Endothelial cell of umbilical vein (primary cell): ENCODE results near the gene MRPL55. TPM values are rescaled to one million over a fixed set of nuclear protein-coding genes. Genes with fewer than 3 reads are reported as not detected.

Experiments
- BruUV-seq: library from RNA; stranded (reverse); fragments of 400-500 nt; replicated peaks from 2 replicates; lab custom pipeline; 2021; lab: Mats Ljungman, UMichigan
- CTCF ChIA-PET: fragments of 300-600, 350-600 bp; sonication (Branson Sonifier 250); formaldehyde crosslinking; loops from one replicate; lab custom pipeline; 2021; ENCODE audit warnings: antibody characterized with exemption, inconsistent platforms; lab: Charles Lee
- POLR2A ChIA-PET: fragments of 300-600, 350-600 bp; sonication (Branson Sonifier 250); formaldehyde crosslinking; loops from one replicate; lab custom pipeline; 2021; ENCODE audit warnings: antibody characterized with exemption, inconsistent platforms; lab: Charles Lee
- DNase-seq: peaks from one replicate; pipeline ENCODE4 v3.0.0-alpha.2; 2011; ENCODE audit warnings: low read depth, low spot score
- FAIRE-seq: peaks from 2 replicates; lab custom pipeline; 2011; peaks lifted over from hg19 to GRCh38; lab: Jason Lieb, UNC
- H2AFZ ChIP-seq: 2 replicates; pipeline ENCODE4 v1.6.0; 2012; ENCODE audit warnings: low read depth, low read length, control low read depth, inconsistent platforms
- H3K27ac ChIP-seq: 2 replicates; pipeline ENCODE4 v1.5.1; 2011; ENCODE audit warnings: low read depth, mild to moderate bottlenecking, control low read depth, low read length, moderate library complexity; ENCODE audit not compliant: insufficient read depth
- H3K27me3 ChIP-seq, 2 experiments: 2 replicates each; pipeline versions ENCODE4 v1.6.0 to v1.6.1; 2011; ENCODE audit warnings: low read length in 2 of 2, mixed read lengths in 1 of 2; ENCODE audit not compliant: control insufficient read depth in 2 of 2, insufficient read depth in 2 of 2
- H3K36me3 ChIP-seq, 2 experiments: 2 replicates in 1 of 2; 3 replicates in 1 of 2; pipeline ENCODE4 v1.5.1; 2011; ENCODE audit warnings: low read length in 2 of 2, mild to moderate bottlenecking in 1 of 2, moderate library complexity in 1 of 2; ENCODE audit not compliant: control insufficient read depth in 2 of 2, insufficient read depth in 2 of 2; ENCODE audit errors: extremely low read depth in 1 of 2
- H3K4me1 ChIP-seq: 3 replicates; pipeline ENCODE4 v1.5.1; 2011; ENCODE audit warnings: mild to moderate bottlenecking, low read length; ENCODE audit not compliant: control insufficient read depth, insufficient read depth; ENCODE audit errors: extremely low read depth
- H3K4me2 ChIP-seq: 2 replicates; pipeline ENCODE4 v1.6.1; 2011; ENCODE audit warnings: low read length, control low read depth, mixed read lengths; ENCODE audit not compliant: insufficient read depth
- H3K4me3 ChIP-seq, 3 experiments: fragments of 200-600 bp in 1 of 3; sonication (generic), shearing (Covaris generic) in 1 of 3; replicated peaks in 1 of 3; 2 replicates each; pipeline ENCODE4 v1.5.1; 2011 to 2016; ENCODE audit warnings: control low read depth in 3 of 3, low read length in 3 of 3, mild to moderate bottlenecking in 2 of 3, inconsistent platforms in 1 of 3, low read depth in 1 of 3, moderate library complexity in 1 of 3; ENCODE audit not compliant: insufficient read depth in 1 of 3
- H3K79me2 ChIP-seq: 2 replicates; pipeline ENCODE4 v1.6.0; 2012; ENCODE audit warnings: low read length, inconsistent platforms; ENCODE audit not compliant: control insufficient read depth, insufficient read depth
- H3K9ac ChIP-seq: replicated peaks from 2 replicates; pipeline ENCODE3; 2011; ENCODE audit warnings: low read length, control low read depth; ENCODE audit not compliant: insufficient read depth; ENCODE audit errors: extremely low read depth
- H3K9me1 ChIP-seq: replicated peaks from 3 replicates; pipeline ENCODE4 v1.6.0; 2011; ENCODE audit warnings: mild to moderate bottlenecking, low read length; ENCODE audit not compliant: control insufficient read depth, insufficient read depth; ENCODE audit errors: extremely low read depth
- H3K9me3 ChIP-seq: replicated peaks from 2 replicates; pipeline ENCODE4 v1.5.1; 2012; ENCODE audit warnings: low read length, inconsistent platforms; ENCODE audit not compliant: control insufficient read depth, insufficient read depth
- H4K20me1 ChIP-seq: replicated peaks from 2 replicates; pipeline ENCODE3; 2011; ENCODE audit warnings: mild to moderate bottlenecking, low read length; ENCODE audit not compliant: control insufficient read depth, insufficient read depth; ENCODE audit errors: extremely low read depth
- EZH2 ChIP-seq: IDR thresholded peaks from 2 replicates; pipeline ENCODE4 v1.6.1; 2012; ENCODE audit warnings: borderline replicate concordance, low read depth, mild to moderate bottlenecking, moderate library complexity, low read length, inconsistent platforms; ENCODE audit not compliant: severe bottlenecking
- FOS ChIP-seq: IDR thresholded peaks from 2 replicates; pipeline ENCODE4 v1.6.1; 2011; ENCODE audit warnings: mild to moderate bottlenecking, low read length, moderate library complexity, borderline replicate concordance; ENCODE audit not compliant: insufficient read depth
- GATA2 ChIP-seq: IDR thresholded peaks from 2 replicates; pipeline ENCODE4 v1.7.0; 2011; ENCODE audit warnings: low read depth, mild to moderate bottlenecking, moderate library complexity, mixed read lengths, low read length; ENCODE audit not compliant: insufficient read length, insufficient read depth
- JUN ChIP-seq: IDR thresholded peaks from 2 replicates; pipeline ENCODE4 v1.6.1; 2011; ENCODE audit warnings: borderline replicate concordance, low read depth; ENCODE audit not compliant: insufficient read length, insufficient read depth
- MYC ChIP-seq: IDR thresholded peaks from one replicate; pipeline ENCODE4 v1.6.1; 2011; ENCODE audit warnings: mild to moderate bottlenecking, low read depth, low read length
- POLR2A ChIP-seq: IDR thresholded peaks from 2 replicates; pipeline ENCODE4 v1.6.1; 2012; ENCODE audit warnings: low read depth, mild to moderate bottlenecking, control low read depth, low read length
- POLR2AphosphoS5 ChIP-seq: IDR thresholded peaks from 2 replicates; pipeline ENCODE4 v1.6.1; 2012; ENCODE audit warnings: low read depth, mild to moderate bottlenecking, control low read depth, low read length, moderate library complexity; ENCODE audit not compliant: insufficient read depth
- dilution Hi-C: fragments of 300-500 bp; cut with MboI; formaldehyde crosslinking; loops from one replicate; pipeline ENCODE4 v1.15.0; 2019; ENCODE audit warnings: low sequenced_read_pairs; ENCODE audit not compliant: extremely low pct_ligation_motif_present
- intact Hi-C: fragments of 100-400 bp; cut with micrococcal nuclease; formaldehyde crosslinking; loops from one replicate; pipeline ENCODE4 v1.10.0; 2022
- polyA plus RNA-seq, 4 experiments: library from polyadenylated mRNA; depleted of rRNA in 3 of 4; stranded (reverse) in 3 of 4; unstranded in 1 of 4; fragments of >200 nt; gene quantifications; 2 replicates each; pipeline versions ENCODE4 v1.2.1 to v1.2.3, GENCODE V29; 2011 to 2012; ENCODE audit warnings: missing spikeins in 1 of 4
- total RNA-seq: library from RNA; stranded (reverse); gene quantifications from 2 replicates; pipeline ENCODE4 v1.2.3, GENCODE V29; 2021
- TF ChIP-seq, protein P1 (sequence below), 2 donors: IDR thresholded peaks; 1 replicate in 1 of 2; 2 replicates in 1 of 2; pipeline ENCODE4 v1.5.1; 2011; ENCODE audit warnings: low read length in 2 of 2, mild to moderate bottlenecking in 2 of 2, moderate library complexity in 2 of 2, control low read depth in 1 of 2, inconsistent platforms in 1 of 2, low read depth in 1 of 2; ENCODE audit not compliant: insufficient read depth in 1 of 2; ENCODE audit errors: extremely low read depth in 1 of 2
- TF ChIP-seq, protein P2 (sequence below): IDR thresholded peaks from 2 replicates; pipeline ENCODE4 v1.6.1; 2011; ENCODE audit not compliant: insufficient read depth, insufficient read length

MRPL55 gene
- total and polyA plus RNA-seq, 2 donors (not counting 3 experiments of a cell fraction or from before 2014, with no cell fraction given): 58.7 to 155 TPM

DNA sequence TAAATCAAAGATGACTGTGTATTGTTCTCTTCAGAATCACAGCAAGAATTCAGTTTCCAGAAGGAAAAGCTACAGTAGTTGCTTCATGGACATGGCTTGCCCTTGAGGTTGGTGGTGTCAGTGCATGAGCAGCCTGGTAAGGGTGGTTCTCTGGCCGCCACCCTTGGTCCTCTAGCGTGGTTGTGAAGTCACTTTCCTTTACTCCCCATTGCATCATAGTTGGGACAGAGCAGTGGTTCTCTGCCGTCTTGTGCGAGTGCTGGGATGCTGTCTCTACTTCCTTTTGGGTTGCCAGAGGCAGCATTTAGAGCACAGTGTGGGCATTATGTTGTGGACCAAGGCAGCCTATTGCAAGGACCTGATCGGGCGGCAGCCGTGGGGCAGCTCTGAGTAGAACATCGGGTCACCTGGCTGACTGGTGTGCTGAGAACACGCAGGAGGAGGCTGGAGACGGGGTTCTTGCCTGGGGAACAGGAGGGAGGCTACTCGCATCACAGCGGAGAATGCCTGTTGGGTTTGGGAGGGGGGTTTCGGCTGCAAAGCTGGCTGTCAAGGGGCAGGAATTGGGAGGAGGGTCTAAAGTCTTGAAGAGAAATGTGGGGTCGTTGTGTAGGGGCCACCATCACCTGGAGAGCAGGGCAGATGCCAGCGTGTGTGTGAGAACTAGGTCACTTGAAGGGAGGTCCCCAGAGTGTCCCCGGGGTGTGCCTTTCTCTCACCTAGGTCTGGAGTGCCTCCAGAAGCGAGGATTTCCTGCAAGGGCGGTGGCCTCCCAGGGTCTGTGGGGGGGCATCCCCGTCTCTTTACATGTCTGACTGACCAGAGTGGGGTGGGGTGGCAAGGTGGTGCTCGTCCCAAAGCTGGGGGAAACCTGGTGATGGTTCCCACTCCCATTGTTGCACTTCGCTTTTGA is 20.3 kb downstream of the MRPL55 start:
- BruUV-seq: no TSS peak
- Histone ChIP-seq H3K79me2 (peaks cover 100% of the 10 kb centered on the region), H3K4me1 (peaks cover 79% of the 10 kb centered on the region), H4K20me1 (peaks cover 8% of the 10 kb centered on the region), H3K27me3 (no peaks in the 10 kb centered on the region), H3K4me3 (no peak overlapping the region), H3K9me3 (no peaks in the 10 kb centered on the region), H3K9ac (no peak overlapping the region), H3K27ac (peak overlapping the region; percentile 94), H3K4me2 (peak overlapping the region; percentile 1), H3K9me1 (no peaks in the 10 kb centered on the region), H2AFZ (no peak overlapping the region), H3K36me3 (peaks cover 0 to 11% of the 10 kb centered on the region in 2 experiments)
- ChIA-PET CTCF (interaction anchor here (1.1 to 2.5 kb wide), 2 partner anchors 13 to 85 kb away, joined by 3 to 8 read pairs; no protein-coding TSS in a partner anchor), POLR2A (no interaction called here)
- TF ChIP-seq GATA2 (no peak), FOS (no peak), POLR2A (peak; percentile 15)
- intact Hi-C loops (loop anchor here (5.0 to 10.0 kb wide), 5 partner anchors 304 to 607 kb away; partner anchors contain the start of genes JMJD4, SNAP47 and ZNF678), dilution Hi-C loops (no loop called here)
- FAIRE-seq (no peak), DNase-seq (no peak)

DNA sequence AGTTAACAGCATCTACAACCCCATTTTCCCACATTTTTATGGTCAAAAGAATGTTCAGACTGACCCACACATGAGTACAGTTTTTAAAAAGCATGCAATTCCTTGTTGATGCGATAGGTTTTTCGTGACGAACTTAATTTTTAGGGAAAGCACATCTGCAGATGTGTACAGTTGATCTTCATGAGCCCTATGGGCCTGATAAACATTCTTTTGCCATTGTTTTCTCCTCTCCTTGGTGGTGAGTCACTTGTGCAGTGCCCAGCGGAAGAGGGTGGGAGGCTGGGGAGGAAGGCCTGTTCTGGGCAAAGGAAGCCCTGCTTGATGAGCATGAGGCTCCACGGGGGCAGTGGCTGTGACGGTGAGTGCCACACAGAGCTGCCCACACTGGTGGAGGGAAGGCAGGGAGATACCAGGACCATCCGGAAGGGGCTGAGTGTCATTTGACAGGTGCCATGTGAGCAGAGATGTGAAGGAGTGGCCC is 21.3 kb downstream of the MRPL55 start:
- peak overlapping the region; percentile 94 for H3K27ac ChIP-seq
- peaks cover 100% of the 10 kb centered on the region for H3K79me2 ChIP-seq
- intact Hi-C loops: loop anchor here (1.0 to 10.0 kb wide), 7 partner anchors 53 to 606 kb away; partner anchors contain the start of genes IBA57, JMJD4, SNAP47 and ZNF678
- peak; percentile 99 for FAIRE-seq
- BruUV-seq: no TSS peak
- POLR2A ChIA-PET: no interaction called here
- H3K4me3 ChIP-seq: peak overlapping the region in 1 of 3 experiments; percentile 10
- H3K27me3 ChIP-seq: no peaks in the 10 kb centered on the region
- dilution Hi-C loops: no loop called here
- peaks cover 79% of the 10 kb centered on the region for H3K4me1 ChIP-seq
- no peaks in the 10 kb centered on the region for H3K9me1 ChIP-seq
- TF ChIP-seq, protein P1, sequence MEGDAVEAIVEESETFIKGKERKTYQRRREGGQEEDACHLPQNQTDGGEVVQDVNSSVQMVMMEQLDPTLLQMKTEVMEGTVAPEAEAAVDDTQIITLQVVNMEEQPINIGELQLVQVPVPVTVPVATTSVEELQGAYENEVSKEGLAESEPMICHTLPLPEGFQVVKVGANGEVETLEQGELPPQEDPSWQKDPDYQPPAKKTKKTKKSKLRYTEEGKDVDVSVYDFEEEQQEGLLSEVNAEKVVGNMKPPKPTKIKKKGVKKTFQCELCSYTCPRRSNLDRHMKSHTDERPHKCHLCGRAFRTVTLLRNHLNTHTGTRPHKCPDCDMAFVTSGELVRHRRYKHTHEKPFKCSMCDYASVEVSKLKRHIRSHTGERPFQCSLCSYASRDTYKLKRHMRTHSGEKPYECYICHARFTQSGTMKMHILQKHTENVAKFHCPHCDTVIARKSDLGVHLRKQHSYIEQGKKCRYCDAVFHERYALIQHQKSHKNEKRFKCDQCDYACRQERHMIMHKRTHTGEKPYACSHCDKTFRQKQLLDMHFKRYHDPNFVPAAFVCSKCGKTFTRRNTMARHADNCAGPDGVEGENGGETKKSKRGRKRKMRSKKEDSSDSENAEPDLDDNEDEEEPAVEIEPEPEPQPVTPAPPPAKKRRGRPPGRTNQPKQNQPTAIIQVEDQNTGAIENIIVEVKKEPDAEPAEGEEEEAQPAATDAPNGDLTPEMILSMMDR (IDR thresholded peaks at IDR 0.05; ENCODE audit: extremely low read depth in 1 of 2, insufficient read depth in 1 of 2, low read depth in 1 of 2, low read length in 2 of 2): no peak
- TF ChIP-seq FOS (peak; percentile 95), EZH2 (no peak), GATA2 (peak; percentile 62), JUN (peak; percentile 93), POLR2A (no peak), MYC (peak; percentile 66), POLR2AphosphoS5 (peak; percentile 60)
- TF ChIP-seq, protein P2, sequence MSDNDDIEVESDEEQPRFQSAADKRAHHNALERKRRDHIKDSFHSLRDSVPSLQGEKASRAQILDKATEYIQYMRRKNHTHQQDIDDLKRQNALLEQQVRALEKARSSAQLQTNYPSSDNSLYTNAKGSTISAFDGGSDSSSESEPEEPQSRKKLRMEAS: peak; percentile 46
- H3K9me3 ChIP-seq: no peaks in the 10 kb centered on the region
- peak overlapping the region; percentile 27 for H3K4me2 ChIP-seq
- H3K36me3 ChIP-seq: peaks cover 0 to 5% of the 10 kb centered on the region in 2 experiments
- CTCF ChIA-PET: interaction anchor here (0.6 to 1.1 kb wide), 2 partner anchors 84 to 88 kb away, joined by 3 read pairs; no protein-coding TSS in a partner anchor
- H4K20me1 ChIP-seq: peaks cover 8% of the 10 kb centered on the region
- no peak overlapping the region for H2AFZ ChIP-seq
- peak; percentile 94 for DNase-seq
- H3K9ac ChIP-seq: peak overlapping the region; percentile 37
